ENCODE measurements around the gene PALLD. TPM values are rescaled to one million over a fixed set of nuclear protein-coding genes. Genes with fewer than 3 reads are reported as not detected.

PALLD gene
- total RNA-seq, 1 experiment from 2014 or later: 95.9 TPM

DNA sequence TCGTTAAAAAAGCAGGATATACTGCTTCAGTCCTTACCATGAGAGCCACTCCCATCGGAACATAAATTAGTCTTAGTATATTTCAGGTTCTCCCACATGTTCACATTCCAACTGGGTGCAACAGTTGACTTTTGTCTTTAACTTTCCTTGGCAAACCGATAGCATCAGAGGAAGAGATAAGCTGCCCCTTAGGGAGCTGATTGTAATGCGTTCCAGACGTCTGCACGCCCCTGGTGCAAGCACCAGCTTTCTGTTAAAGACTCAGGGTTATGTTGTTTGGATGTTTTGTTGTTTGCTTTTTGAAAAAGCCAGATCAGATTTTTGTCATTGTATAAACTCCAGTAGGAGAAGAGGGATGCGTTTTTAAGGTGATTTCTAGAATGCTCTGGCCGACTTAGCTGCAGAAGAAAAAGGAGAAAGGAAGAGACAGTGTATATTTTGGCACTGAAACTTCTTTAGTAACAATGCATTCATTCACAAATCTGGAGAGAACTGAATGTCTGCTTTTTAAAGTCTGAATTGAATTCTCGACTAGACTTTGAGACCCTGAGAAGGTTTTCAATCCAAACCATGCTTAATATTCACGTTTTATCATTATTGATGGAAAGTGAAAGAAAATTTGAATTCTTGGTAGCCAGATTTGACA lies 352.3 kb downstream of the PALLD start:
- no peak for DNase-seq (ENCODE audit: low read depth)
- in situ Hi-C loops (cut with HindIII; ENCODE audit: low pct_unique_long_range_greater_than_20kb, low sequenced_read_pairs): no loop called here

DNA sequence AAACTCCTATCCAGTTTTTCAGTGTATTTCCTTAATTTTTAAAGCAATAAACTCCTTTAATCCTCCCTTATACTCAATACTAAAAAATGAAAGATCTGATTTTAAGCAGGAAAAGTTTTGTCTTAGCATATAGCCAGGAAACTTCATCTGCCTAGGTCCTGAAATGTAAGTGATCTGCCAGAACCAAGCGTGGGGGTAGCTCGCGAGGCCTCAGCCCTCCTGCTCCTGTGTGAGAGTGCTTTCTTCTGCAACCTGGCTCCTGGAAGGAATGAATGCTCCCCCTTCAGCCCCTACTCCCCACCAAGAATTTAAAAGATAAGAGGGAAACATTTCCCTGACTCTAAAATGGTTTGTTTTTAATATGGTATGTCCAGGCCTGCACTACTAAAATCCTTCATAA lies 353.1 kb downstream of the PALLD start:
- in situ Hi-C loops (cut with HindIII; ENCODE audit: low pct_unique_long_range_greater_than_20kb, low sequenced_read_pairs): no loop called here
- DNase-seq (ENCODE audit: low read depth): no peak

DNA sequence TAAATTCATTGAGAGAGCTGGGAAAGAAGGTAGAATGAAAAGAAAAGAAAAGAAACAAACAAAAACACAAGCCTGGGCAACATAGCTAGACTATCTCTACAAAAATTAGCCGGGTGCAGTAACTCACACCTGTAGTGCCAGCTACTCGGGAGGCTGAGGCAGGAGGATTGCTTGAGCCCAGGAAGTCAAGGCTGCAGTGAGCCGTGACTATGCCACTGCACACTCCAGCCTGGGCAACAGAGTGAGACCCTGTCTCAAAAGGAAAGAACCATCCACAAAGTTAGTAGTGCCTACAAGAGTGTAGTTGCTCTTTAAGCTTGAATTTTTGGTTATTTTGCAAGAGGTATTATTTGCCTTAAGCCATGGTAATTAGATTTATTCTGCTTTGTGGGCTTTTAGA lies 355.5 kb downstream of the PALLD start:
- no peak for DNase-seq (ENCODE audit: low read depth)
- in situ Hi-C loops (cut with HindIII; ENCODE audit: low pct_unique_long_range_greater_than_20kb, low sequenced_read_pairs): no loop called here

DNA sequence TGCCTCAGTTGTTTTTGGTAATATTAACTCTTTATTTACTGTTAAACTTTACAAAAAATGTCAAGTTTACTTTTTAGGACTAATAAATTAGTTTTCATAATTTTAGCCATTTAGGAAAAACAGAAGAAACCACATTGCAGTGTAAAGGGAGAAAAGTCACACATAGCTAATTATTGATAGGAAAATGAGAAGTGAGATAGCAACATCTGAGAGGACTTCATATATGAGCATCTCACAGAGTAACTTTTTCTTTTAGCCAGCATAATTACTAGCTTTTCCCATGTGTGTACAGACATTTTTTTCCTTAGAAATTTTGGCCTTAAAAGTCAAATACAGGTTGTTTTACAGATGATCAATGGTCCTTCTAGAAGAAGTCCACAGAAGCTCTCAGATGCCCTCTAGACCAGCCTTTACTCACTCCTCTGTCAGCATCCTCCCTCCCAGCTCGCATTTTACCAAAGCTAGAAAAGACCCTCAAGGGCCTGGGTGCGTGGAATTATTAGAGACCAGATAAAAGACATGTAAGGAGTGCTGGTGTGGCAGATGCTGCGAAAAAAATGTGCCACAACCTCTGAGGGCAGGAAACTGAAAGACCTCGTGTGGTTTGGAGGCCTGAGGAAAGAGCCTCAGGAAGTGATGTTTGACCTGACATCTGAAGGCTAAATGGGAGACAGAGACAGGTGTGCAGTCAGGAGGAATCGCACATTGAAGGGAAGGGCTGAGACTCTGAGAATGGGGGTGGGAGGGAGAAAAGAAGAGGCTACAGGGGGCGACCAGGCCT lies 356.3 kb downstream of the PALLD start:
- DNase-seq (ENCODE audit: low read depth): no peak
- in situ Hi-C loops (cut with HindIII; ENCODE audit: low pct_unique_long_range_greater_than_20kb, low sequenced_read_pairs): no loop called here

DNA sequence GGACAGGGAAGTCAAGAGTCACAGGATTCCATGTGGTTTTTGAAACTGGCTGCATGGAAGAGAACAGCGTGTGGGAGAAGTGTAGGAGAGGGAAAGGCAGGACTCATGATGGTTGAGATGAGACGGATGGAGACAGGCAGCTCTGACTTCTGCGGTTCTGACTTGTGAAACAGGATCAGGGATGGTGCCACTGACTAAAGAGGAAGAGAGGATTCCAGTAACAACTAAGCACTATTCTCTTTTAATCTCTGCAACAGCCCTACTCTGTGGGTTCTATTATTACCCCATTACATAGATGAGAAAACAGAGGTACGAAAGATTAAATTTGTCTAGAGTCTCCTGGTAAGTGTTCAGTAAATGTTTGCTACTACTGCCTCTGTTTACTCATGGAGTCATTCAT lies 356.9 kb downstream of the PALLD start:
- in situ Hi-C loops (cut with HindIII; ENCODE audit: low pct_unique_long_range_greater_than_20kb, low sequenced_read_pairs): no loop called here
- DNase-seq (ENCODE audit: low read depth): no peak

DNA sequence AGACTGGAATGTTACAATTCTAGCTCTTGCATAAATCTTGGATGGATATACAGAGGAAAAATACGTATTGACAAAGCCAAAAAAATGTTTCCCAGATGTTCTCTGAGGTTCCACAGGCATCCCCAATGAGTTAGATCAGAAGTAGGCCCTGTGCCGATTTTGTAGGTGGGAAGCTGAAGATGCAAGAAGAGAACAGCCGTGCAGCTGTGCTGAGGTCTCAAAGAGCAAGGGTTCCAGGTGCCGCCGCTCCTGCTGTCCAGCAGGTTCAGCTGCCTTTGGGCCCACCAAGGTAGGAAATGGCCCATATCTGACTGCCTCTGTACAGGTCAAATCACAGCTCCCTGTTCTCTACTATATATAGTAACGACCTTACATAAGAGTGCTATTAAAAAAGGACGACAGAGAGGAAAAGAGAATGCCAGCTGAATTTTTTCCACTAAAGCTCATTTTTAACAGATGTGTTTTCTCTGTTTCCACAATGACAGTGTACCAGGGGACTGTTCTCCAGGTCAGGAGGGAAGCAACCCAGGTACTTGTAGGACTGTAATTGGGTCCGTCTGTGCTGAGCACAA lies 357.6 kb downstream of the PALLD start:
- DNase-seq (ENCODE audit: low read depth): no peak
- in situ Hi-C loops (cut with HindIII; ENCODE audit: low pct_unique_long_range_greater_than_20kb, low sequenced_read_pairs): no loop called here

DNA sequence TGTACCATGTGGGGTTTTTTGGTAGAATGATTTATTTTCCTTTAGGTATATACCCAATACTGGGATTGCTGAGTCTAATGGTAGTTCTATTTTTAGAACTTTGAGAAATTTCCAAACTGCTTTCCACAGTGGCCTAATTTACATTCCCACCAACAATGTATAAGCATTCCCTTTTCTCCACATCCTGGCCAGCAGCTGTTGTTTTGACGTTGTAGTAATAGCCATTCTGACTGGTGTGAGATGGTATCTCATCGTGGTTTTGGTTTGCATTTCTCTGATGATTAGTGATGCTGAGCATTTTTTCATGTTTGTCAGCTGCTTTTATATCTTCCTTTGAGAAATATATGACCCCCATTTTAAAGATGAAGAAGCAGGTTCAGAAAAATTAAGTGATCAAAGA lies 359.5 kb downstream of the PALLD start:
- no peak for DNase-seq (ENCODE audit: low read depth)
- in situ Hi-C loops (cut with HindIII; ENCODE audit: low pct_unique_long_range_greater_than_20kb, low sequenced_read_pairs): no loop called here

DNA sequence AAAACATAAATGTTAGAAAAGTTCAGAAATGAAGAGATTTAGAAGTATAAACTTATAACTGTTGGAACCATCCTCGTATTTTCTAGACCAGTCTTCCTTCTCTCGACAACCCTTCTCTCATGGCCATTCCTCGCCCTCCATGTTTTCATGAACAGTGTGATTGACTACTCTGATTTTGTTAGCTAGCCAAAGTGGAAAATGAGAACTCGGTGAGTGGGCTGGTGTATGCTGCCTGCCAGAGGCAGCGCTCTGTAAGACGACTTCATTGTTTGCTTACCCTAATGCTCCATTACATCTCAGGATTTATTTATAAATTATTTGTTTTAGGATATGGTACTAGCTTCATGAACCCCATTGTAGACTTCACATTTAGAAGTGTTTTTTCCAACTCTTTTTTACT lies 360.2 kb downstream of the PALLD start:
- DNase-seq (ENCODE audit: low read depth): no peak
- in situ Hi-C loops (cut with HindIII; ENCODE audit: low pct_unique_long_range_greater_than_20kb, low sequenced_read_pairs): no loop called here

DNA sequence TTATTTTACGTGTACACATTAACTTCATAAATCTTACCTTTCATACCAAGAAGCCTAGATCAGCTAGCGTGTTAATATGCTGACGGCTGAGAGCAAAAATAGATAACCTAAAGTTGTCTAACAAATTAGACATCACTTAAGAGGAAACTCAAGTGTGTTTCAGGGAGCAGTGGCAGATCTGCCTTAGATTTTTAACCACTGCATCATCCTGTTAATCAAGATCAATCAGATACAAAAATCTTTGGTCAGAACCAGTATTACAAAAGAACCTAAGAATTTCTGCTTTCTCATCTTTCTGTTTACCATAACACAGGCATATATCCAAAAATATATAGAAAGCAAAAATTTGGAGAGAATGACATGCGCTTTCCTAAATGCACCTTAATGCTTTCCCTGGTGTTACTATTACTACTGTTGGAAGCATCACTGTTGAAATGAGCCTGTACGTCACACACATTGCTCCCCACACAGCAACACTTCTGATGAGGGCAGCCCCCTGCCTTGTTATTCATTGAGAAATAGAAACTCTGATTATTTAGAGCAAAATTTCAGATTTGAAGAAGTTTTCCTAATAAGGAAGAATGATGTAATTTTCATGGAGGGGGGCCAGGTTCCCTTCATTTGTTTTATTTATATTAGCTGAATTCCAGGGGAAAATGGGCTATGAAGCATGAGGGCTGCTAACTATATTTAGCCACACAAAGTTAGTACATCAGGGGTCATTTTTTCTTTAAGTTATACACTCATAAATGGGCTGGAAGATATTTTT lies 360.9 kb downstream of the PALLD start:
- in situ Hi-C loops (cut with HindIII; ENCODE audit: low pct_unique_long_range_greater_than_20kb, low sequenced_read_pairs): no loop called here
- DNase-seq (ENCODE audit: low read depth): no peak

DNA sequence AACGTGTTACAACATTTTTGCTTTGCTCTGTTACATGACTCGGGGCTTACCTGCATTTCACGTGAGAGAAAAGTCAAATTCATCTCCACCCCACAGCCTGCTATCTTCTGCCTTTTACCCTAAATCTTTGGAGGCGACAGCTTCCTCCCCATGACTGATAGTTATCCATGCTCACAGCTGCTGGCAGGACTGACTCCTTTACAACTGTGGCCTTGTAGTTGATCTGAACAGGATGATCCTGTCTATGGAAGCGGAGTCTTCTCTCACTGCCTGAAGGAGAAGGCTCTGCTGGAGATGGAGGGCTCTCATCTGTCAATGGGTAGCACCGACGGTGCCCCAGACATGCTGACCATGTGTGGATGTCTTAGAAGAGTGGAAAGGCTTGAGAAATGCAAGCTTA lies 362.2 kb downstream of the PALLD start:
- in situ Hi-C loops (cut with HindIII; ENCODE audit: low pct_unique_long_range_greater_than_20kb, low sequenced_read_pairs): no loop called here
- no peak for DNase-seq (ENCODE audit: low read depth)

DNA sequence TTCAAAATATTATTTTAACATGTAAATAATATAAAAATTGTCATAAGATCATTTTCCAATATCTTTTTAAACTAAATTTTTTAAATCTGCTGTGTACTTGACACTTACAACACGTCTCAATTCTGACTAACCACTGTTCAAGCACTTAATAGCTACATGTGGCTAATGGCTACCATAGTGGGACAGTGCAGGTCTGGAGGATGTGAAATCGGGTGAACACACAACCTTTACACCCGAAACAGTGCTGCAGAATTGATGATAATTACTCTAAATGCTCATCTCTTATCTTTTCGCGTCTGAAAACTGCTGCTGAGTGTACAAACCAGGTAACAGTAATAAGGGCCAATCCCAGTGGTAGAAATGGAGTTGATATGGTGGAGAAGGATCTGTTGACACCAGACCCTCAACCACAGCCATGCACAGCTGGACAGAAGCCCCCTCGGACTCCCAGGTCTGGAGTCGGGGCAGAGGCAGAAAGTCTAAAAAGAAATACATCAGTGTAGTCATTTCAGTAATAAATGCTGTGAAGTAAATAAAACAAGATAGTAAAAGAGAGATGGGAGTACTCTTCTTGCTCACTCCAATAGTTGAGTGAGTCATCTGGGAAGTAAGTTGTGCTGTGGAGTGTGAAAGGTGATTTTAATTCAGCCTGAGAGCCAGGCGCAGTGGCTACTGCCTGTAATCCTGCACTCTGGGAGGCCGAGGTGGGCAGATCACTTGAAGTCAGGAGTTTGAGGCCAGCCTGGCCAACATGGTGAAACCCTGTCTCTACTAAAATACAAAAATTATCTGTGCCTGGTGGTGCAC lies 363.2 kb downstream of the PALLD start:
- in situ Hi-C loops (cut with HindIII; ENCODE audit: low pct_unique_long_range_greater_than_20kb, low sequenced_read_pairs): no loop called here
- peak; percentile 60 for DNase-seq (ENCODE audit: low read depth)

DNA sequence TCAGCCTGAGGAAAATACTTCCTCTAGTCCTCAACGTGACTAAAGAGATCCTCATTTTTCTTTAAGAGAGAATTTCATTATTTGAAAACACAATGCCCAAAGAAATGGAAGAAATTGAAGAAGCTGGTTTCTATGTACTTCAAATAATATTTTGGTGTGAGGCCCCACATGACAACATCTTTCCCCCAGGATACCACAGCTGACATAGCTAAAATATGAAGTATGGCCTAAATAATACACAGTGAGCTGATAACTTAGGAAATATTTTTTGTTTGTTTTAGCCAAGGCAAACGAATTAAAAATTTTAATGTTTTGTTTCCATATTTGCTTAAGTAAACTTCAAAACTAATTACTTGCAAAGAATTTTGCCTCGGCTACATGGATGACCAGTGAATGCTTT lies 364.0 kb downstream of the PALLD start:
- DNase-seq (ENCODE audit: low read depth): no peak
- in situ Hi-C loops (cut with HindIII; ENCODE audit: low pct_unique_long_range_greater_than_20kb, low sequenced_read_pairs): no loop called here

DNA sequence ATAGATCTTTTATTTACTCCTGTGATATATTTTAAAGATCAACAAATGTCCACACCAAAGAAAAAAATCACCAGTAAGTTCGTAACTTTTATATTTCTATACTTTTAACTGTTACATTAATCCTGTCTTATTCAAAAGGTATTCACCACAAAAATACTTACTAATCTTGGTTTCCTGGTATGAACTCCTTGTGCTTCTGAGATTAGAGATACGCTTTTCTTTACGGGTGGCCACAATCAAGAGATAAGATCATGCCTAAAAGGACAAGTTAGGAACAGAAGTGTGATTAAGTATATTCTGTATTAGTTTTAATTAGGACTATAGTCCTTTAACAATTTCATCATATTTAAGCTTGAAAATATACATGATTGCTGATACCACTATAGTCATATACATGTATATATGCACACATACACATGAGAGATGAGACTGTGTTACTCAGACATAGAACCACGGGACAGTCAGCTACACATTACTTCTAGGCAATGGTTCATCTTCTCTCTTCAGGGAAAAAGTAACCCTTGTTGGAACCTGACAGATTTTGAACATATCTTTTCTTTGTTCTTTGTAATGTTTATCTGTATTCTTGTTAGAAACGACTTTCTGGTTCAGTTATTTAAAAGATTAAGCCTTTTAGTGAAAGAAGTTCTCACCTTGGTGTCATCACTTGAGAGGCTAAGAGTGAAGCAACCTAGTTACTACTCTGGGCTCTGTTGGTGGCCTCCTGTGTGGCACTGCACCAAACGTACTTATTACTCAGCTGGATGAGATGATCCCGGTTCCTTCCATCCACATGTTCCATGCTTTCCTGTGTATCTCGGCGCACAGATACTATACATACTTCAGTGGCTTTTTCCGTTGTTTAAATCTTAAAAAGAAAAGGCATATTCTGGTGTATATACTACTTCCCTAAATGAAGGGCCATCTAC lies 367.1 kb downstream of the PALLD start:
- no peak for DNase-seq (ENCODE audit: low read depth)
- in situ Hi-C loops (cut with HindIII; ENCODE audit: low pct_unique_long_range_greater_than_20kb, low sequenced_read_pairs): no loop called here

DNA sequence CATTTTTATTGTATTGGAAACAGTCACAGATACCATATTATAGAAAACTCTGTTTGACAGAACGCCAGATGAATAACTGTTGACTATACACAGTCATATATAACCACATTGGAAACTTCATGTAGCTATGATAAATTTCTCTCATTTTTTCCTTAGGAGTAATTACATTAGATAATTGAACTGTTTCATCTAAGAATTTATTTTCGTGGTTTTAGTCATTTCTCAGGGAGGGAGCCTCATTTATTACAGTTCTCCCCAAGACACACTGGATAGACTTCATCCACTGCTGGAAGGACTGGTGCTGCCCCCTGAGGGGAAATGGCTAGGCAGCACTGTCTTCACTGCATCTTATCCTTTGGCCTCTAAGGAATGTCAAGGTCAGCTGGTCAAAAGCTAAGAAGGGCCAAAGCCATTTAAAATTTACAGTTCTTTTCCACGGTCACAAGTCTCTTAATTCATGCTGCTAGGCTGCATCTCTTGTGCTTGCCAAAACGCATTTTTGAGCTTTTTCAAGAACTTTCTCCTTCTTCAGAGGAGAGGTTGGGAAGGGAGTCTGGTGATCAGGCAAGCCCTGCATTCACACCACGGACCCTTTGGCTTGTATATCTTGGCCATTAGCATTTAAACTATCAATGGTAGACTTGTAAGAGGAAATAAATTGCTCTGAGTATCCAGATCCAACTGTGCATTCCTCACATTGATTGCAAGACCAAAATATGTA lies 368.1 kb downstream of the PALLD start:
- in situ Hi-C loops (cut with HindIII; ENCODE audit: low pct_unique_long_range_greater_than_20kb, low sequenced_read_pairs): no loop called here
- DNase-seq (ENCODE audit: low read depth): no peak

DNA sequence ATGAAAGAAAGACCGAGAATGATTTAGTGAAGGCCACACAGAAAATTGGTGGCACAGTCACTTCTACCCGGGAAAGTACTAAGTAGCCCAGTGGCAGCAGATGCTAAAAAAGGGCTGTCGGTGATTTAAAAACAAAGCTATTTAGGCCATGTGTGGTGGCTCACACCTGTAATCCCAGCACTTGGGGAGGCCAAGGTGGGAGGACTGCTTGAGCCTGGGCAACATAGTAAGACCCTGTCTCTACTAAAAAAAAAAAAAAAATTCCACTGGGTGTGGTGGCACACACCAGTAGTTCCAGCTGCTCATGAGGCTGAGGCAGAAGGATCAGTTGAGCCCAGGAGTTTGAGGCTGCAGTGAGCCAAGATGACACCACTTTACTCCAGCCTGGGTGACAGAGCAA lies 369.0 kb downstream of the PALLD start:
- DNase-seq (ENCODE audit: low read depth): no peak

DNA sequence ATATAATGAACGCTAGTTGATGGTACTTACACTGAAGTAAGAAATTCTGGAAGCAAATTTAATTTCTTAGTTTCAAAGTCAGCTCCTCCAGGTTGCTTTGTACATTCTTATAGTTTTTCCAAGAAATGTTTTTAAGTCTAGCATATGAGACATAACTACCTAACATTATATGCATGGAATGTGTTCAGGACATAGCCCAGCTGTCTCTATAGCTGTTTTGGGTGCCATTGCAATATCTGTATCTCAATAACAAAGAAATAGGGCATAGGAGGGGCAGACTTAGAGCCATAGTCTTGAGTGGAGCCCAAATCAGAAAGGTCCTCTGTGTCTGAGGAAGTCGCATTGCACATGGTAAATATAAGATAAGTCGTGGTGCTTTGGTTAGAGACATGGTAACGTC lies 369.8 kb downstream of the PALLD start:
- DNase-seq (ENCODE audit: low read depth): no peak
- in situ Hi-C loops (cut with HindIII; ENCODE audit: low pct_unique_long_range_greater_than_20kb, low sequenced_read_pairs): no loop called here

More for the DNA sequence above, 369.0 kb downstream of the PALLD start:
- in situ Hi-C loops (cut with HindIII; ENCODE audit: low pct_unique_long_range_greater_than_20kb, low sequenced_read_pairs): no loop called here

DNA sequence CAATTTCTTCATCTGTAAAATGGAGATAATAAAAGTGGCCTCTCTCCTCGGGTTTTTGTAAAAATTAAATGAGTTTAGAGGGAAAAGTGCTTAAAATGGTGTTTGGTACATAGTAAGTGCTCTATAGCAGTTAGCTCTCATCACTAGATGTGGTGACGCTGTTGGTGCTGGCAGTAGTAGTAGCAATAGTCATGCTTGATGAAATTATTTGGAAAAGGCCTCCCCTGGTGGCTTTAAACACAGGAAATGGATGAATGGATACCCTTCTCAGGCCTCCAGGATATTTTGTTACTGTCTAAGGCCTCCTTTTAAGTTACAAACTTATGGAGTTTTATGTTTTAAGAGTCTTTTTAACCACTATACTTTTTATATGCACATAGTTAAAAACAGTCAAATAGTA lies 370.3 kb downstream of the PALLD start:
- in situ Hi-C loops (cut with HindIII; ENCODE audit: low pct_unique_long_range_greater_than_20kb, low sequenced_read_pairs): no loop called here
- DNase-seq (ENCODE audit: low read depth): no peak
